WTC11 (cell line): Measurements from ENCODE around the gene SRI. TPM values are rescaled to one million over a fixed set of nuclear protein-coding genes. Genes with fewer than 3 reads are reported as not detected.
A peak's percentile ranks its signal among the peaks of the same experiment; 100 is the strongest.

Experiments
- ATAC-seq: fragments of 200-7000 bp; cut with Tn5 transposase; 2 replicates; pipeline ENCODE4 v1.10.0; 2021; ENCODE audit warnings: mild to moderate bottlenecking, moderate library complexity
- CTCF ChIA-PET: fragments of 300-600 bp; sonication (Branson Sonifier 250); formaldehyde crosslinking; loops from one replicate; lab custom pipeline; 2021; ENCODE audit warnings: antibody characterized with exemption; lab: Charles Lee
- POLR2A ChIA-PET: fragments of 350-600 bp; sonication (Branson Sonifier 250); formaldehyde crosslinking; loops from one replicate; lab custom pipeline; 2021; ENCODE audit warnings: antibody characterized with exemption; lab: Charles Lee
- DNase-seq: peaks from one replicate; pipeline ENCODE4 v3.0.0; 2021; ENCODE audit warnings: low spot score
- H3K27ac Mint-ChIP-seq: 2 replicates; pipeline ENCODE4 v1.8.0; 2021; ENCODE audit warnings: mixed read lengths
- H3K27me3 Mint-ChIP-seq: 2 replicates; pipeline ENCODE4 v1.8.0; 2021; ENCODE audit warnings: low read depth, mild to moderate bottlenecking, moderate library complexity, mixed read lengths
- H3K36me3 Mint-ChIP-seq: 2 replicates; pipeline ENCODE4 v1.8.0; 2021; ENCODE audit warnings: mixed read lengths
- H3K4me1 Mint-ChIP-seq: 2 replicates; pipeline ENCODE4 v1.8.0; 2022; ENCODE audit warnings: mixed read lengths
- H3K4me3 Mint-ChIP-seq: 2 replicates; pipeline ENCODE4 v1.8.0; 2021; ENCODE audit warnings: mild to moderate bottlenecking, moderate library complexity, mixed read lengths
- H3K9me3 Mint-ChIP-seq: 2 replicates; pipeline ENCODE4 v1.8.0; 2021; ENCODE audit warnings: mixed read lengths
- GABPB1 ChIP-seq: sonication (generic); formaldehyde crosslinking; IDR thresholded peaks from 2 replicates; pipeline ENCODE4 v1.8.1; 2023; ENCODE audit warnings: mild to moderate bottlenecking, missing genetic modification reagents
- GRHL2 ChIP-seq: fragments of 250-450 bp; sonication (Bioruptor Pico); IDR thresholded peaks from 2 replicates; pipeline ENCODE4 v1.8.0; 2022; ENCODE audit warnings: mild to moderate bottlenecking, moderate library complexity; ENCODE audit not compliant: insufficient replicate concordance, severe bottlenecking
- JUN ChIP-seq: sonication (generic); formaldehyde crosslinking; IDR thresholded peaks from 2 replicates; pipeline ENCODE4 v1.8.0; 2023; ENCODE audit warnings: mild to moderate bottlenecking, missing genetic modification reagents
- NFYB ChIP-seq: sonication (generic); formaldehyde crosslinking; conservative IDR thresholded peaks from 2 replicates; pipeline ENCODE4 v1.8.0; 2022; ENCODE audit warnings: low read depth, missing genetic modification reagents
- NR3C1 ChIP-seq: sonication (generic); formaldehyde crosslinking; conservative IDR thresholded peaks from 2 replicates; pipeline ENCODE4 v1.8.1; 2023; ENCODE audit warnings: low read depth, mild to moderate bottlenecking, missing genetic modification reagents
- PRRX2 ChIP-seq: fragments of 250-450 bp; sonication (Bioruptor Pico); IDR thresholded peaks from 2 replicates; pipeline ENCODE4 v1.8.0; 2021; ENCODE audit warnings: mild to moderate bottlenecking
- RORB ChIP-seq: fragments of 250-450 bp; sonication (Bioruptor Pico); IDR thresholded peaks from 2 replicates; pipeline ENCODE4 v1.9.0; 2021; ENCODE audit warnings: mild to moderate bottlenecking
- SMAD3 ChIP-seq: sonication (generic); formaldehyde crosslinking; IDR thresholded peaks from 2 replicates; pipeline ENCODE4 v1.8.0; 2022; ENCODE audit warnings: missing genetic modification reagents, mild to moderate bottlenecking, borderline replicate concordance
- SOX15 ChIP-seq: fragments of 250-450 bp; sonication (Bioruptor Pico); IDR thresholded peaks from 2 replicates; pipeline ENCODE4 v1.9.0; 2021; ENCODE audit warnings: mild to moderate bottlenecking
- TEAD4 ChIP-seq: sonication (generic); formaldehyde crosslinking; IDR thresholded peaks from 2 replicates; pipeline ENCODE4 v1.8.0; 2022; ENCODE audit warnings: mild to moderate bottlenecking, missing genetic modification reagents
- ZNF121 ChIP-seq: sonication (generic); formaldehyde crosslinking; IDR thresholded peaks from 2 replicates; pipeline ENCODE4 v1.8.0; 2023; ENCODE audit warnings: missing genetic modification reagents
- ZNF416 ChIP-seq: fragments of 250-450 bp; sonication (Bioruptor Pico); IDR thresholded peaks from 2 replicates; pipeline ENCODE4 v1.9.0; 2021; ENCODE audit warnings: mild to moderate bottlenecking, inconsistent platforms
- total RNA-seq: library from RNA; stranded (reverse); gene quantifications from 3 replicates; pipeline ENCODE4 v1.2.3, GENCODE V29; 2021
- TF ChIP-seq, protein P1 (sequence below): fragments of 200-600 bp; IDR thresholded peaks from 2 replicates; pipeline ENCODE4 v1.8.0; 2022; ENCODE audit warnings: antibody characterized with exemption
- TF ChIP-seq, protein P2 (sequence below): sonication (generic); formaldehyde crosslinking; IDR thresholded peaks from 2 replicates; pipeline ENCODE4 v1.8.0; 2022; ENCODE audit warnings: mild to moderate bottlenecking, missing genetic modification reagents
- TF ChIP-seq, protein P3 (sequence below): sonication (generic); formaldehyde crosslinking; IDR thresholded peaks from 2 replicates; pipeline ENCODE4 v1.8.0; 2022; ENCODE audit warnings: mild to moderate bottlenecking, missing genetic modification reagents
- TF ChIP-seq, protein P4 (sequence below): sonication (generic); formaldehyde crosslinking; IDR thresholded peaks from 2 replicates; pipeline ENCODE4 v1.8.1; 2023; ENCODE audit warnings: mild to moderate bottlenecking, missing genetic modification reagents, moderate library complexity
- TF ChIP-seq, protein P5 (sequence below): sonication (generic); formaldehyde crosslinking; IDR thresholded peaks from 2 replicates; pipeline ENCODE4 v1.8.0; 2022; ENCODE audit warnings: mild to moderate bottlenecking, missing genetic modification reagents

SRI gene
- total RNA-seq, 1 experiment from 2014 or later: 135 TPM

DNA sequence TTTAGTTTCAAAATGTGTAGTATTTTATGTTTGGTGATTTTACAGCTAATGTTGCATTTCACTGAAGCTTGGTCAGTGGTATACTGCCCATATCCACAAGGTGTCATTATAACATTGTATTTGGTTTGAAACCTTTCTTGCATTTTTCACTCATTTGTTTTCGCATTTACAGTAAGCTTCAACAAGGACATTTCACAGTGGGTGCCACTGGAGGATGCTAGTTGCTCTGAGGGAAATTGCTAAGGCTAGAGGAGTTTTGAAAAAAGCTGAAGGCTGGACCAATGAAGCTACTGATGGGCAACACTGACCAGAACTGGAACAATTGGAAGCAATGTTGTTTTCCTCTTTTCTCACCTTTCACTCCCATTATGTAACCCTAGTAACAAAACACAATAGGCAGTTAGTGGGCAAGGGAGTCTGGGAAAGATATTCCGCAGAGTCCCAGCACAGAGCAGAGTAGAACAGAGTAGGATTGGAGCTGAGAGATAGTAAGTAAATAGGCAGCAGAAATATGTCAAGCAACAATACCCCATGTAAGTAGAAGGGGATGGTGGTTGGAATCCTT, 23.6 kb upstream of the SRI start:
- ATAC-seq: peak; percentile 92
- TF ChIP-seq, protein P1, sequence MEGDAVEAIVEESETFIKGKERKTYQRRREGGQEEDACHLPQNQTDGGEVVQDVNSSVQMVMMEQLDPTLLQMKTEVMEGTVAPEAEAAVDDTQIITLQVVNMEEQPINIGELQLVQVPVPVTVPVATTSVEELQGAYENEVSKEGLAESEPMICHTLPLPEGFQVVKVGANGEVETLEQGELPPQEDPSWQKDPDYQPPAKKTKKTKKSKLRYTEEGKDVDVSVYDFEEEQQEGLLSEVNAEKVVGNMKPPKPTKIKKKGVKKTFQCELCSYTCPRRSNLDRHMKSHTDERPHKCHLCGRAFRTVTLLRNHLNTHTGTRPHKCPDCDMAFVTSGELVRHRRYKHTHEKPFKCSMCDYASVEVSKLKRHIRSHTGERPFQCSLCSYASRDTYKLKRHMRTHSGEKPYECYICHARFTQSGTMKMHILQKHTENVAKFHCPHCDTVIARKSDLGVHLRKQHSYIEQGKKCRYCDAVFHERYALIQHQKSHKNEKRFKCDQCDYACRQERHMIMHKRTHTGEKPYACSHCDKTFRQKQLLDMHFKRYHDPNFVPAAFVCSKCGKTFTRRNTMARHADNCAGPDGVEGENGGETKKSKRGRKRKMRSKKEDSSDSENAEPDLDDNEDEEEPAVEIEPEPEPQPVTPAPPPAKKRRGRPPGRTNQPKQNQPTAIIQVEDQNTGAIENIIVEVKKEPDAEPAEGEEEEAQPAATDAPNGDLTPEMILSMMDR: peak; percentile 60
- TF ChIP-seq TEAD4 (CRISPR knock-in tag): no peak
- ChIA-PET POLR2A (interaction anchor here (0.5 to 0.7 kb wide), 3 partner anchors 23 to 621 kb away, joined by 3 to 4 read pairs (median 3); no protein-coding TSS in a partner anchor), CTCF (interaction anchor here (0.5 to 2.8 kb wide), 38 partner anchors 11 to 1378 kb away, joined by 3 to 25 read pairs (median 4); partner anchors contain the start of genes SRI, STEAP4 and ZNF804B)
- no peak overlapping the region for H3K27ac Mint-ChIP-seq
- H3K27me3 Mint-ChIP-seq: no peaks in the 10 kb centered on the region
- no peak overlapping the region for H3K4me3 Mint-ChIP-seq
- peaks cover 5% of the 10 kb centered on the region for H3K4me1 Mint-ChIP-seq
- no peaks in the 10 kb centered on the region for H3K9me3 Mint-ChIP-seq
- H3K36me3 Mint-ChIP-seq: no peaks in the 10 kb centered on the region
- DNase-seq: no peak

DNA sequence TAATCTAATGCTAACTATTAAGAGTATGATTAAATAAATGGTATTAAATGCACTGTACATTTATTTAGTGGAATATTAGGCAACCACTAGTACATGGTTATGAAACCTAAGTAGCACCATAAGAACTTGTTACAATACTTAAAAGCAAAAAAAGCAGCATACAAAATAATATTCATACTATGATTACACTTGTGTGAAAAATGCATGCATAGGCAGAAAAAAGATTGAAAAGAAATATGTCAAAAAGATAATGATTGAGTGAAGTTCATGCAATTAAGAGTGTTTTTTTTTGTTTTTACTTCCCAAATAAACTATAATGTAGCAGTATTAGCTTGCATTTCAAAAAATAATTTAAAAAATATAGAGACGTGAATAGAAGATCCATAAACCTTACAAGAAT, 20.0 kb upstream of the SRI start:
- no peak overlapping the region for H3K4me3 Mint-ChIP-seq
- no peak for DNase-seq
- CTCF ChIA-PET: no interaction called here
- TF ChIP-seq GABPB1 (CRISPR knock-in tag) (no peak), RORB (no peak), PRRX2 (CRISPR knock-in tag) (no peak), ZNF121 (CRISPR knock-in tag) (no peak), SMAD3 (CRISPR knock-in tag) (no peak), JUN (CRISPR knock-in tag) (no peak), GRHL2 (CRISPR knock-in tag) (no peak), SOX15 (CRISPR knock-in tag) (no peak), NFYB (CRISPR knock-in tag) (no peak)
- TF ChIP-seq, protein P2, sequence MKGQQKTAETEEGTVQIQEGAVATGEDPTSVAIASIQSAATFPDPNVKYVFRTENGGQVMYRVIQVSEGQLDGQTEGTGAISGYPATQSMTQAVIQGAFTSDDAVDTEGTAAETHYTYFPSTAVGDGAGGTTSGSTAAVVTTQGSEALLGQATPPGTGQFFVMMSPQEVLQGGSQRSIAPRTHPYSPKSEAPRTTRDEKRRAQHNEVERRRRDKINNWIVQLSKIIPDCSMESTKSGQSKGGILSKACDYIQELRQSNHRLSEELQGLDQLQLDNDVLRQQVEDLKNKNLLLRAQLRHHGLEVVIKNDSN (CRISPR knock-in tag): no peak
- TF ChIP-seq, protein P3, sequence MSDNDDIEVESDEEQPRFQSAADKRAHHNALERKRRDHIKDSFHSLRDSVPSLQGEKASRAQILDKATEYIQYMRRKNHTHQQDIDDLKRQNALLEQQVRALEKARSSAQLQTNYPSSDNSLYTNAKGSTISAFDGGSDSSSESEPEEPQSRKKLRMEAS (CRISPR knock-in tag): no peak
- TF ChIP-seq, protein P4, sequence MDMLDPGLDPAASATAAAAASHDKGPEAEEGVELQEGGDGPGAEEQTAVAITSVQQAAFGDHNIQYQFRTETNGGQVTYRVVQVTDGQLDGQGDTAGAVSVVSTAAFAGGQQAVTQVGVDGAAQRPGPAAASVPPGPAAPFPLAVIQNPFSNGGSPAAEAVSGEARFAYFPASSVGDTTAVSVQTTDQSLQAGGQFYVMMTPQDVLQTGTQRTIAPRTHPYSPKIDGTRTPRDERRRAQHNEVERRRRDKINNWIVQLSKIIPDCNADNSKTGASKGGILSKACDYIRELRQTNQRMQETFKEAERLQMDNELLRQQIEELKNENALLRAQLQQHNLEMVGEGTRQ: no peak
- TF ChIP-seq, all 79 proteins: peak for 0
- POLR2A ChIA-PET: no interaction called here
- no peaks in the 10 kb centered on the region for H3K27me3 Mint-ChIP-seq
- no peaks in the 10 kb centered on the region for H3K36me3 Mint-ChIP-seq
- H3K4me1 Mint-ChIP-seq: peaks cover 12% of the 10 kb centered on the region
- H3K9me3 Mint-ChIP-seq: no peaks in the 10 kb centered on the region
- ATAC-seq: no peak
- H3K27ac Mint-ChIP-seq: no peak overlapping the region

DNA sequence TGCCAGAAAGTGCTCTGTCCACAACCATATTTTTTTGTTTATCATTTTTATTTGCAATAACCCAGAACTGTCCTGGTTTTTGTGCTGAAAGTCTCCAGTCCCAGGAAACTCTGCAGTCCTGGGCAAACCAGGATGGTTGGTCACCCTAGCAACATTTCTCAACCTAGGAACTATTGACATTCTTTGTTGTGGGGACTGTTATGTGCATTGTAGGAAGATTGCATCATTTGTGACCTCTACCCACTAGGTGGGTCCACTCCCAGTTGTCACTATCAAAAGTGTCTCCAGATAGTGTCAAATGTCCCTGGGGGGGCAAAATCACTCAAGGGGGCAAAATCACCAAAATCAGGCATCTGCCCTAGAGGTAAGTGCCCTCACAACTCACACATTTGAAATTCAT, 14.0 kb upstream of the SRI start:
- peak; percentile 97 for TF ChIP-seq GABPB1 (CRISPR knock-in tag)
- TF ChIP-seq, protein P5, sequence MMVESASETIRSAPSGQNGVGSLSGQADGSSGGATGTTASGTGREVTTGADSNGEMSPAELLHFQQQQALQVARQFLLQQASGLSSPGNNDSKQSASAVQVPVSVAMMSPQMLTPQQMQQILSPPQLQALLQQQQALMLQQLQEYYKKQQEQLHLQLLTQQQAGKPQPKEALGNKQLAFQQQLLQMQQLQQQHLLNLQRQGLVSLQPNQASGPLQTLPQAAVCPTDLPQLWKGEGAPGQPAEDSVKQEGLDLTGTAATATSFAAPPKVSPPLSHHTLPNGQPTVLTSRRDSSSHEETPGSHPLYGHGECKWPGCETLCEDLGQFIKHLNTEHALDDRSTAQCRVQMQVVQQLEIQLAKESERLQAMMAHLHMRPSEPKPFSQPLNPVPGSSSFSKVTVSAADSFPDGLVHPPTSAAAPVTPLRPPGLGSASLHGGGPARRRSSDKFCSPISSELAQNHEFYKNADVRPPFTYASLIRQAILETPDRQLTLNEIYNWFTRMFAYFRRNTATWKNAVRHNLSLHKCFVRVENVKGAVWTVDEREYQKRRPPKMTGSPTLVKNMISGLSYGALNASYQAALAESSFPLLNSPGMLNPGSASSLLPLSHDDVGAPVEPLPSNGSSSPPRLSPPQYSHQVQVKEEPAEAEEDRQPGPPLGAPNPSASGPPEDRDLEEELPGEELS (CRISPR knock-in tag): no peak
- TF ChIP-seq NR3C1 (CRISPR knock-in tag): no peak
- no peak for TF ChIP-seq ZNF416 (CRISPR knock-in tag)
- TF ChIP-seq PRRX2 (CRISPR knock-in tag): no peak
- no peaks in the 10 kb centered on the region; the same call in 1 of the 2 replicates for H3K9me3 Mint-ChIP-seq
- H3K4me3 Mint-ChIP-seq: no peak overlapping the region
- DNase-seq (no peak), ATAC-seq (no peak)
- ChIA-PET POLR2A (no interaction called here), CTCF (no interaction called here)
- H3K4me1 Mint-ChIP-seq: peaks cover 7% of the 10 kb centered on the region
- no peak overlapping the region for H3K27ac Mint-ChIP-seq
- no peaks in the 10 kb centered on the region for H3K27me3 Mint-ChIP-seq
- no peaks in the 10 kb centered on the region for H3K36me3 Mint-ChIP-seq
